Loucy (cell line): ENCODE measurements around the gene EBI3.
A peak's percentile ranks its signal among the peaks of the same experiment; 100 is the strongest.

Experiments
- H2AFZ ChIP-seq: fragments of 200-600 bp; sonication (generic); 2 replicates; pipeline ENCODE4 v1.6.0; 2016; ENCODE audit warnings: antibody characterized with exemption, mild to moderate bottlenecking, low read length, moderate library complexity
- H3F3A ChIP-seq: fragments of 200-600 bp; 2 replicates; pipeline ENCODE4 v1.6.0; 2016; ENCODE audit warnings: antibody characterized with exemption, low read depth, mild to moderate bottlenecking
- H3K27me3 ChIP-seq: fragments of 200-600 bp; sonication (generic); 2 replicates; pipeline ENCODE4 v1.6.1; 2014; ENCODE audit warnings: low read length, mild to moderate bottlenecking; ENCODE audit not compliant: insufficient read depth, poor library complexity, severe bottlenecking
- H3K36me3 ChIP-seq: fragments of 200-600 bp; sonication (generic); 2 replicates; pipeline ENCODE4 v1.6.1; 2016; ENCODE audit warnings: low read length; ENCODE audit not compliant: insufficient read depth
- H3K4me1 ChIP-seq: fragments of 200-600 bp; sonication (generic); 2 replicates; pipeline ENCODE4 v1.5.1; 2014; ENCODE audit warnings: low read length, mild to moderate bottlenecking; ENCODE audit not compliant: insufficient read depth, poor library complexity, severe bottlenecking
- H3K4me2 ChIP-seq: fragments of 200-600 bp; sonication (generic); 2 replicates; pipeline ENCODE4 v1.6.0; 2014; ENCODE audit warnings: antibody characterized with exemption, low read length, low read depth, mild to moderate bottlenecking; ENCODE audit not compliant: poor library complexity, severe bottlenecking
- H3K4me3 ChIP-seq: fragments of 200-600 bp; sonication (generic); 2 replicates; pipeline ENCODE4 v1.5.1; 2014; ENCODE audit warnings: low read length, mild to moderate bottlenecking, mixed read lengths; ENCODE audit not compliant: poor library complexity, severe bottlenecking
- H3K79me2 ChIP-seq: fragments of 200-600 bp; sonication (generic); 2 replicates; pipeline ENCODE4 v1.6.1; 2014; ENCODE audit warnings: low read length; ENCODE audit not compliant: insufficient read depth
- H3K9ac ChIP-seq: fragments of 200-600 bp; sonication (generic); 2 replicates; pipeline ENCODE4 v1.6.0; 2014; ENCODE audit warnings: mild to moderate bottlenecking, low read depth, low read length, moderate library complexity; ENCODE audit not compliant: poor library complexity, severe bottlenecking
- H3K9me2 ChIP-seq: fragments of 200-600 bp; sonication (generic); replicated peaks from 2 replicates; pipeline ENCODE4 v1.6.1; 2016; ENCODE audit warnings: low read depth, low read length, mixed read lengths
- H3K9me3 ChIP-seq: fragments of 200-600 bp; sonication (generic); 2 replicates; pipeline ENCODE4 v1.6.1; 2014; ENCODE audit warnings: mild to moderate bottlenecking, antibody characterized with exemption, low read length, low read depth; ENCODE audit not compliant: insufficient read depth
- H4K20me1 ChIP-seq: fragments of 200-600 bp; sonication (generic); 2 replicates; pipeline ENCODE4 v1.6.0; 2014; ENCODE audit warnings: antibody characterized with exemption, low read length, mild to moderate bottlenecking; ENCODE audit not compliant: insufficient read depth, poor library complexity, severe bottlenecking
- EZH2phosphoT487 ChIP-seq: fragments of 200-600 bp; IDR thresholded peaks from 2 replicates; pipeline ENCODE4 v1.6.1; 2018; ENCODE audit warnings: antibody characterized with exemption, mild to moderate bottlenecking, moderate library complexity, borderline replicate concordance
- TF ChIP-seq, protein P1 (sequence below): fragments of 200-600 bp; sonication (generic); conservative IDR thresholded peaks from 2 replicates; pipeline ENCODE4 v1.5.1; 2014; ENCODE audit warnings: mild to moderate bottlenecking, antibody characterized with exemption, low read length

Gene EBI3

DNA sequence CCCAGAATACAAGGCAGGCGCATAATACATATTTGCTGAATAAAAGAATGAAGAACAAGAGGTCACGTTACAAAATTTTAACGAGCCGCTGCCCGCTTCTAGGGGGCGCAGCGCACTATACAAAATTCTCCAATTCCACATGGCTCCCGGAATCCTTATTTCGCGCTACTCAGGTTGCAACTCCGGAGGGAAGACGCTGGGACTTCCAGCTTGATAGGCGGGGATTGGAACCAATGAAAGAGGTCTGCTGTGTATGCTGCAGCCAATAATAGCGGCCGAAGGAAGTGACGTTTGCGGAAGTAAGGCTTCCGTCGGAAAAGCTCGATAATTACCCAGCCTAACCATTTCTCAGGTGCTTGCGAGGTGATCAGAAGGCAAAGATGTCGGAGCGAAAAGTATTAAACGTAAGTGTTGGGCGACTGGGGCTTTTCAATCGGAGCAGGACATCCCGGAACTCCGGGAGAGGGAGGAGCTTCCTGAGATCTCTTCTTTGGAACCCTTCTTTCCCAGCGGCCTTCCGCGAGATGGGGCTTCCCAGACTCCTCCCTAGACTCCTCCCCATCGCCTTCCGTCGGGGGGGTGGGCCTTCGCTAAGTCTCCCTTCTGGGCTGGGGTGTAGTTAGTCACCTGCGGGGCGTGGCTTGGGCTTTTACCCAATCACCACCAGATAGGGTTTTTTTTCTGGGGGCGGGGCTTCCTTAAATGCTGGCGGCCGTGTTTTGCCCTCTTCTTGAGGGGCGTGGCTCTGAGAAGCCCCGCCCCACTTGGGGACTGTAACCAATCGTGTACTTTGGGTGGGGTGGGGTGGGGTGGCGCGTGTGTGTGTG, 17.7 kb downstream of the EBI3 start, which contains the start of gene YJU2:
TSS of gene YJU2 (plus strand) at position 314 of the 827 bp plus-strand sequence. CDS start at position 381, 67 bp downstream.
- H3K79me2 ChIP-seq = peaks cover 9% of the 10 kb centered on the region

DNA sequence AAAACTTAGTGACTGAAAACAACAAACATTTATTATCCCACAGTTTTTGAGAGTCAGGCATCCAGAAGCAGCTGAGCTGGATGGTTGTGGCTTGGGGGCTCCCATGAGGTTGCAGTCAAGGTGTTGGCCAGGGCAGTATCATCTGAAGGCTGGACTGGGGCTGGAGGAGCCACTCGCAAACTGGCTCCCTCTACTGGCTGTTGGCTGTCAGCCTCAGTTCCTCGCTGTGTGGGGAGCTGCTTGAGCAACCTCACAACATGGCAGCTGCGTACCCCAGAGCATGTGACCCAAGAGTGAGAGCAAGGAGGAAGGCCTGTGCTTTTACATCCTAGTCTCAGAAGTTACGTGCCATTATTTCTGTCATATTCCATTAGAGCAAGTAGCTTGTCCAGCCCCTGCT, 27.2 kb downstream of the EBI3 start:
- Histone ChIP-seq H3F3A (no peaks in the 10 kb centered on the region), H3K36me3 (peaks cover 48% of the 10 kb centered on the region), H3K79me2 (no peaks in the 10 kb centered on the region), H3K9ac (no peak overlapping the region), H3K4me3 (no peak overlapping the region), H3K4me1 (no peaks in the 10 kb centered on the region), H3K9me3 (peaks cover 4% of the 10 kb centered on the region; the same call in 1 of the 2 replicates), H3K4me2 (no peak overlapping the region), H3K9me2 (no peaks in the 10 kb centered on the region), H3K27me3 (no peaks in the 10 kb centered on the region), H4K20me1 (no peaks in the 10 kb centered on the region), H2AFZ (no peak overlapping the region)
- TF ChIP-seq EZH2phosphoT487 = no peak
- TF ChIP-seq, protein P1, sequence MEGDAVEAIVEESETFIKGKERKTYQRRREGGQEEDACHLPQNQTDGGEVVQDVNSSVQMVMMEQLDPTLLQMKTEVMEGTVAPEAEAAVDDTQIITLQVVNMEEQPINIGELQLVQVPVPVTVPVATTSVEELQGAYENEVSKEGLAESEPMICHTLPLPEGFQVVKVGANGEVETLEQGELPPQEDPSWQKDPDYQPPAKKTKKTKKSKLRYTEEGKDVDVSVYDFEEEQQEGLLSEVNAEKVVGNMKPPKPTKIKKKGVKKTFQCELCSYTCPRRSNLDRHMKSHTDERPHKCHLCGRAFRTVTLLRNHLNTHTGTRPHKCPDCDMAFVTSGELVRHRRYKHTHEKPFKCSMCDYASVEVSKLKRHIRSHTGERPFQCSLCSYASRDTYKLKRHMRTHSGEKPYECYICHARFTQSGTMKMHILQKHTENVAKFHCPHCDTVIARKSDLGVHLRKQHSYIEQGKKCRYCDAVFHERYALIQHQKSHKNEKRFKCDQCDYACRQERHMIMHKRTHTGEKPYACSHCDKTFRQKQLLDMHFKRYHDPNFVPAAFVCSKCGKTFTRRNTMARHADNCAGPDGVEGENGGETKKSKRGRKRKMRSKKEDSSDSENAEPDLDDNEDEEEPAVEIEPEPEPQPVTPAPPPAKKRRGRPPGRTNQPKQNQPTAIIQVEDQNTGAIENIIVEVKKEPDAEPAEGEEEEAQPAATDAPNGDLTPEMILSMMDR = peak; percentile 36

More for the DNA sequence above, 17.7 kb downstream of the EBI3 start, which contains the start of gene YJU2:
- Histone ChIP-seq H3K4me1 (peaks cover 15% of the 10 kb centered on the region), H3K9ac (peak within 1 kb of the TSS; percentile 71), H2AFZ (peak within 1 kb of the TSS; percentile 95), H3K4me2 (peak within 1 kb of the TSS; percentile 98), H3K4me3 (peak within 1 kb of the TSS; percentile 82), H3K36me3 (peaks cover 23% of the 10 kb centered on the region; the same call in 1 of the 2 replicates), H3K9me2 (no peaks in the 10 kb centered on the region), H4K20me1 (no peaks in the 10 kb centered on the region), H3K9me3 (0 out of 2 replicates have a peak, but pooled peaks cover 1% of the 10 kb centered on the region), H3K27me3 (no peaks in the 10 kb centered on the region), H3F3A (no peaks in the 10 kb centered on the region)
- TF ChIP-seq, protein P1 = peak; percentile 69
- TF ChIP-seq EZH2phosphoT487 = no peak

DNA sequence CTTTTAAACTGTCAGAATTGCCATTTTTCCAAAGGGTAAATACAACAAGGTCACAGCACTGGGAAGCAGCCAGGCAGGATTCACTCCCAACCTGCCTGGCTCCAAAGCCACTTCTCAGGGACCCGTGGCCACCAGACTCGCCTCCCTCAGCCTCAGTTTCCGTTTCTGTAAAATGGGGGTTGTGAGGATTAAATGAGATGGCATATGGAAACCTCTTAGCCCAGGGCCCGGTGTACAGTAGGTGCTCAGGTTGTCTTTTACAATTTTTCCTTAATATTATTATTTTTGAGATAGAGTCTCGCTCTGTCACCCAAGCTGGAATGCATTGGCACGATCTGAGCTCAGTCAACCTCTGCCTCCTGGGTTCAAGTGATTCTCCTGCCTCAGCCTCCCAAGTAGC, 27.7 kb downstream of the EBI3 start:
- Histone ChIP-seq H2AFZ (no peak overlapping the region), H3K9me2 (no peaks in the 10 kb centered on the region), H4K20me1 (no peaks in the 10 kb centered on the region), H3K4me3 (no peak overlapping the region), H3K4me2 (no peak overlapping the region), H3K9me3 (peaks cover 4% of the 10 kb centered on the region; the same call in 1 of the 2 replicates), H3K9ac (no peak overlapping the region), H3K4me1 (no peaks in the 10 kb centered on the region), H3K79me2 (no peaks in the 10 kb centered on the region), H3F3A (no peaks in the 10 kb centered on the region), H3K27me3 (no peaks in the 10 kb centered on the region), H3K36me3 (peaks cover 50% of the 10 kb centered on the region)
- TF ChIP-seq, protein P1 = no peak
- TF ChIP-seq EZH2phosphoT487 = no peak
